AG09319 (cell line): Measurements from ENCODE around the gene PREPL.

ENCODE experiments used
- DNase-seq: peaks from one replicate; pipeline ENCODE4 v3.0.0-alpha.2; 2010; ENCODE audit warnings: low read depth; ENCODE audit errors: extremely low read depth
- CTCF ChIP-seq: IDR thresholded peaks from 2 replicates; pipeline ENCODE4 v1.5.1; 2011; ENCODE audit warnings: low read depth, mild to moderate bottlenecking, inconsistent platforms, low read length, moderate library complexity

PREPL gene

GRCh38 chr2:44273076-44273475 is 88.2 kb downstream of the PREPL start:
- TF ChIP-seq CTCF: no peak
- DNase-seq: no peak

- TF ChIP-seq CTCF: no peak
- DNase-seq: no peak
These were observed 90.0 kb downstream of the PREPL start for GRCh38 chr2:44271296-44271695.

GRCh38 chr2:44269831-44270230 is 91.5 kb downstream of the PREPL start:
- no peak for TF ChIP-seq CTCF
- DNase-seq: no peak

GRCh38 chr2:44267796-44268648 is 93.3 kb downstream of the PREPL start:
- no peak for DNase-seq
- no peak for TF ChIP-seq CTCF
